Measurements from ENCODE around the gene TRAPPC4. TPM values are rescaled to one million over a fixed set of nuclear protein-coding genes. Genes with fewer than 3 reads are reported as not detected.
"Not testable (repeated sequence)": the region's sequence is repeated elsewhere in the genome, so short reads cannot be mapped to it uniquely, and the experiment has no call there.

Gene TRAPPC4
- polyA plus RNA-seq, 1 of the 3 experiments (the other 2 are of a cell fraction) = 368 TPM

DNA sequence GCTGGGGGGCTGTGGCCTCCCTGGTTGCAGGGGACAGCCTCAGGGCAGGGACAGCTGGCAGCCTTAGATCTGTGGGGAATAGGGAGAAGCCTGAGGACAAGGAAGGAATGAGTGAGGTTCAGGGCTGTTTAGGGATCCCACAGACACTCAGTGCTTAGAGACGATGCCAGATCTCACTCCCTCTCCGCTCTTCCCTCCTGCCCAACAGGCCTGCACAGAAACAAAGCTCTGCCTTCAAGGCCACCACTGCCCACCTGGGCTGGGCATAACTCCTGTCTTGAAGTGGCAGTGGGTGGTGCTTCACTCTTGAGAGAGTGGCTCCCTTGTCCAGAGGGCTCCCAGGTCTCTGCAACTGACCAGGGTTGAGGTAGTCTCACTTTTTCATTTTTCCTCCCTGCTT, 33.7 kb upstream of the TRAPPC4 start (continued):
- TF ChIP-seq, protein P1, sequence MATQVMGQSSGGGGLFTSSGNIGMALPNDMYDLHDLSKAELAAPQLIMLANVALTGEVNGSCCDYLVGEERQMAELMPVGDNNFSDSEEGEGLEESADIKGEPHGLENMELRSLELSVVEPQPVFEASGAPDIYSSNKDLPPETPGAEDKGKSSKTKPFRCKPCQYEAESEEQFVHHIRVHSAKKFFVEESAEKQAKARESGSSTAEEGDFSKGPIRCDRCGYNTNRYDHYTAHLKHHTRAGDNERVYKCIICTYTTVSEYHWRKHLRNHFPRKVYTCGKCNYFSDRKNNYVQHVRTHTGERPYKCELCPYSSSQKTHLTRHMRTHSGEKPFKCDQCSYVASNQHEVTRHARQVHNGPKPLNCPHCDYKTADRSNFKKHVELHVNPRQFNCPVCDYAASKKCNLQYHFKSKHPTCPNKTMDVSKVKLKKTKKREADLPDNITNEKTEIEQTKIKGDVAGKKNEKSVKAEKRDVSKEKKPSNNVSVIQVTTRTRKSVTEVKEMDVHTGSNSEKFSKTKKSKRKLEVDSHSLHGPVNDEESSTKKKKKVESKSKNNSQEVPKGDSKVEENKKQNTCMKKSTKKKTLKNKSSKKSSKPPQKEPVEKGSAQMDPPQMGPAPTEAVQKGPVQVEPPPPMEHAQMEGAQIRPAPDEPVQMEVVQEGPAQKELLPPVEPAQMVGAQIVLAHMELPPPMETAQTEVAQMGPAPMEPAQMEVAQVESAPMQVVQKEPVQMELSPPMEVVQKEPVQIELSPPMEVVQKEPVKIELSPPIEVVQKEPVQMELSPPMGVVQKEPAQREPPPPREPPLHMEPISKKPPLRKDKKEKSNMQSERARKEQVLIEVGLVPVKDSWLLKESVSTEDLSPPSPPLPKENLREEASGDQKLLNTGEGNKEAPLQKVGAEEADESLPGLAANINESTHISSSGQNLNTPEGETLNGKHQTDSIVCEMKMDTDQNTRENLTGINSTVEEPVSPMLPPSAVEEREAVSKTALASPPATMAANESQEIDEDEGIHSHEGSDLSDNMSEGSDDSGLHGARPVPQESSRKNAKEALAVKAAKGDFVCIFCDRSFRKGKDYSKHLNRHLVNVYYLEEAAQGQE (IDR thresholded peaks at IDR 0.05; ENCODE audit: low read depth, low read length) = no peak
- TF ChIP-seq EZH2phosphoT487 (IDR thresholded peaks at IDR 0.05; ENCODE audit: borderline replicate concordance, low read depth) (no peak), JUND (IDR thresholded peaks at IDR 0.05) (no peak), GABPA (IDR thresholded peaks at IDR 0.05; ENCODE audit: low read depth) (no peak), GATA2 (CRISPR knock-in tag; IDR thresholded peaks at IDR 0.05) (no peak)
- TF ChIP-seq, protein P2, sequence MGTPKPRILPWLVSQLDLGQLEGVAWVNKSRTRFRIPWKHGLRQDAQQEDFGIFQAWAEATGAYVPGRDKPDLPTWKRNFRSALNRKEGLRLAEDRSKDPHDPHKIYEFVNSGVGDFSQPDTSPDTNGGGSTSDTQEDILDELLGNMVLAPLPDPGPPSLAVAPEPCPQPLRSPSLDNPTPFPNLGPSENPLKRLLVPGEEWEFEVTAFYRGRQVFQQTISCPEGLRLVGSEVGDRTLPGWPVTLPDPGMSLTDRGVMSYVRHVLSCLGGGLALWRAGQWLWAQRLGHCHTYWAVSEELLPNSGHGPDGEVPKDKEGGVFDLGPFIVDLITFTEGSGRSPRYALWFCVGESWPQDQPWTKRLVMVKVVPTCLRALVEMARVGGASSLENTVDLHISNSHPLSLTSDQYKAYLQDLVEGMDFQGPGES (IDR thresholded peaks at IDR 0.05; ENCODE audit: low read depth, low read length) = no peak
- TF ChIP-seq, protein P3, sequence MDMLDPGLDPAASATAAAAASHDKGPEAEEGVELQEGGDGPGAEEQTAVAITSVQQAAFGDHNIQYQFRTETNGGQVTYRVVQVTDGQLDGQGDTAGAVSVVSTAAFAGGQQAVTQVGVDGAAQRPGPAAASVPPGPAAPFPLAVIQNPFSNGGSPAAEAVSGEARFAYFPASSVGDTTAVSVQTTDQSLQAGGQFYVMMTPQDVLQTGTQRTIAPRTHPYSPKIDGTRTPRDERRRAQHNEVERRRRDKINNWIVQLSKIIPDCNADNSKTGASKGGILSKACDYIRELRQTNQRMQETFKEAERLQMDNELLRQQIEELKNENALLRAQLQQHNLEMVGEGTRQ (IDR thresholded peaks at IDR 0.05; ENCODE audit: borderline replicate concordance, low read depth, low read length) = no peak

DNA sequence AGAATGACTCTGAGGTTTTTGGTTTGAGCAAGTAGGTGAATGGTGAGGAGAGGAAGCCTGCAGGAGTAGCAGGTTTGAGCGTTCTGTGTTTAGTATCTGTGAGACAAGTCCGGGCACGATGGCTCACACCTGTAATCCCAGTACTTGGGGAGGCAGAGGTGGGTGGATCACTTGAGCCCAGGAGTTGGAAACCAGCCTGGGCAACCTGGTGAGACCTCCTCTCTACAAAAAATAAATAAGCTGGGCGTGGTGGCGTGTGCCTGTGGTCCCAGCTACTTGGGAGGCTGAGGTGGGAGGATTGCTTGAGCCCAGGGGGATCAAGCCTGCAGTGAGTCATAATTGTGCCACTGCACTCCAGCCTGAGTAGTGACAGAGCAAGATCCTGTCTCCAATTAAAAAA, 30.3 kb upstream of the TRAPPC4 start:
- Histone ChIP-seq H3K9ac (no peak overlapping the region), H3K79me2 (ENCODE audit: insufficient read depth) (no peaks in the 10 kb centered on the region), H3K9me3 (no peaks in the 10 kb centered on the region), H3K4me1 (ENCODE audit: control insufficient read depth in 1 of 2, insufficient read depth in 2 of 2, low read depth in 1 of 2, low read length in 1 of 2) (no peaks in the 10 kb centered on the region), H3K27ac (ENCODE audit: low read depth in 2 of 2, low read length in 1 of 2) (no peak overlapping the region), H3K4me3 (ENCODE audit: low read depth in 2 of 2, low read length in 1 of 2) (no peak overlapping the region), H3K27me3 (ENCODE audit: insufficient read depth) (no peaks in the 10 kb centered on the region), H3K4me2 (no peak overlapping the region), H3K9me2 (no peaks in the 10 kb centered on the region), H3F3A (replicated peaks; ENCODE audit: insufficient read depth) (peaks cover 5% of the 10 kb centered on the region), H2AFZ (ENCODE audit: low read depth) (no peak overlapping the region), H4K20me1 (ENCODE audit: insufficient read depth) (no peaks in the 10 kb centered on the region), H3K36me3 (replicated peaks in 1 of 2; ENCODE audit: control insufficient read depth in 1 of 2, insufficient read depth in 2 of 2, low read length in 1 of 2) (no peaks in the 10 kb centered on the region)
- WGBS (ENCODE audit: low lambda C conversion rate) = 83% methylated on average over 4 of the region's 5 CpGs
- TF ChIP-seq NRF1 (IDR thresholded peaks at IDR 0.05; ENCODE audit: low read depth, low read length) = no peak
- TF ChIP-seq YY1 (IDR thresholded peaks at IDR 0.05; ENCODE audit: low read depth) = no peak
- no peak for TF ChIP-seq RAD21 (IDR thresholded peaks at IDR 0.05; ENCODE audit: low read length)
- TF ChIP-seq, protein P4, sequence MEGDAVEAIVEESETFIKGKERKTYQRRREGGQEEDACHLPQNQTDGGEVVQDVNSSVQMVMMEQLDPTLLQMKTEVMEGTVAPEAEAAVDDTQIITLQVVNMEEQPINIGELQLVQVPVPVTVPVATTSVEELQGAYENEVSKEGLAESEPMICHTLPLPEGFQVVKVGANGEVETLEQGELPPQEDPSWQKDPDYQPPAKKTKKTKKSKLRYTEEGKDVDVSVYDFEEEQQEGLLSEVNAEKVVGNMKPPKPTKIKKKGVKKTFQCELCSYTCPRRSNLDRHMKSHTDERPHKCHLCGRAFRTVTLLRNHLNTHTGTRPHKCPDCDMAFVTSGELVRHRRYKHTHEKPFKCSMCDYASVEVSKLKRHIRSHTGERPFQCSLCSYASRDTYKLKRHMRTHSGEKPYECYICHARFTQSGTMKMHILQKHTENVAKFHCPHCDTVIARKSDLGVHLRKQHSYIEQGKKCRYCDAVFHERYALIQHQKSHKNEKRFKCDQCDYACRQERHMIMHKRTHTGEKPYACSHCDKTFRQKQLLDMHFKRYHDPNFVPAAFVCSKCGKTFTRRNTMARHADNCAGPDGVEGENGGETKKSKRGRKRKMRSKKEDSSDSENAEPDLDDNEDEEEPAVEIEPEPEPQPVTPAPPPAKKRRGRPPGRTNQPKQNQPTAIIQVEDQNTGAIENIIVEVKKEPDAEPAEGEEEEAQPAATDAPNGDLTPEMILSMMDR (IDR thresholded peaks at IDR 0.05) = no peak
- no peak for TF ChIP-seq EP300 (IDR thresholded peaks at IDR 0.05; ENCODE audit: borderline replicate concordance in 1 of 2, low read depth in 1 of 2, low read length in 1 of 2)
- TF ChIP-seq, protein P5, sequence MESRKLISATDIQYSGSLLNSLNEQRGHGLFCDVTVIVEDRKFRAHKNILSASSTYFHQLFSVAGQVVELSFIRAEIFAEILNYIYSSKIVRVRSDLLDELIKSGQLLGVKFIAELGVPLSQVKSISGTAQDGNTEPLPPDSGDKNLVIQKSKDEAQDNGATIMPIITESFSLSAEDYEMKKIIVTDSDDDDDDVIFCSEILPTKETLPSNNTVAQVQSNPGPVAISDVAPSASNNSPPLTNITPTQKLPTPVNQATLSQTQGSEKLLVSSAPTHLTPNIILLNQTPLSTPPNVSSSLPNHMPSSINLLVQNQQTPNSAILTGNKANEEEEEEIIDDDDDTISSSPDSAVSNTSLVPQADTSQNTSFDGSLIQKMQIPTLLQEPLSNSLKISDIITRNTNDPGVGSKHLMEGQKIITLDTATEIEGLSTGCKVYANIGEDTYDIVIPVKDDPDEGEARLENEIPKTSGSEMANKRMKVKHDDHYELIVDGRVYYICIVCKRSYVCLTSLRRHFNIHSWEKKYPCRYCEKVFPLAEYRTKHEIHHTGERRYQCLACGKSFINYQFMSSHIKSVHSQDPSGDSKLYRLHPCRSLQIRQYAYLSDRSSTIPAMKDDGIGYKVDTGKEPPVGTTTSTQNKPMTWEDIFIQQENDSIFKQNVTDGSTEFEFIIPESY (IDR thresholded peaks at IDR 0.05; ENCODE audit: borderline replicate concordance, low read depth) = no peak
- DNase-seq = no peak
- ChIA-PET CTCF (no interaction called here), POLR2A (no interaction called here)

DNA sequence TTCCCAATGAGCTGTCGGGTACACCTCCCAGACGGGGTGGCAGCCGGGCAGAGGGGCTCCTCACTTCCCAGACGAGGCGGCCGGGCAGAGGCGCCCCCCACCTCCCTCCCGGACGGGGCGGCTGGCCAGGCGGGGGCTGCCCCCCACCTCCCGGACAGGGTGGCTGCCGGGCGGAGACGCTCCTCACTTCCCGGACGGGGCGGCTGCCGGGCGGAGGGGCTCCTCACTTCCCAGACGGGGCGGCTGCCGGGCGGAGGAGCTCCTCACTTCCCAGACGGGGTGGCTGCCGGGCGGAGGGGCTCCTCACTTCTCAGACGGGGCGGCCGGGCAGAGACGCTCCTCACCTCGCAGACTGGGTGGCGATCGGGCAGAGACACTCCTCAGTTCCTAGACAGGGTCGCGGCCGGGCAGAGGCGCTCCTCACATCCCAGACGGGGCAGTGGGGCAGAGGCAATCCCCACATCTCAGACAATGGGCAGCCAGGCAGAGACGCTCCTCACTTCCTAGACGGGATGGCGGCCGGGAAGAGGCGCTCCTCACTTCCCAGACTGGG, 27.0 kb upstream of the TRAPPC4 start:
- CTCF ChIA-PET; H4K20me1 ChIP-seq (ENCODE audit: insufficient read depth); H3F3A ChIP-seq (replicated peaks; ENCODE audit: insufficient read depth); H3K4me3 ChIP-seq (ENCODE audit: low read depth in 2 of 2, low read length in 1 of 2); H3K79me2 ChIP-seq (ENCODE audit: insufficient read depth); H3K9me2 ChIP-seq; DNase-seq; H3K9me3 ChIP-seq; H3K4me2 ChIP-seq; POLR2A ChIA-PET; H3K36me3 ChIP-seq (replicated peaks in 1 of 2; ENCODE audit: control insufficient read depth in 1 of 2, insufficient read depth in 2 of 2, low read length in 1 of 2); H3K27ac ChIP-seq (ENCODE audit: low read depth in 2 of 2, low read length in 1 of 2); H3K4me1 ChIP-seq (ENCODE audit: control insufficient read depth in 1 of 2, insufficient read depth in 2 of 2, low read depth in 1 of 2, low read length in 1 of 2); H3K9ac ChIP-seq; H2AFZ ChIP-seq (ENCODE audit: low read depth); H3K27me3 ChIP-seq (ENCODE audit: insufficient read depth): not testable (repeated sequence)
- 90% methylated on average over 12 of the region's 44 CpGs for WGBS (ENCODE audit: low lambda C conversion rate)

Data from SK-N-SH (cell line).